PC-9 (cell line): Measurements from ENCODE around the gene KXD1. TPM values are rescaled to one million over a fixed set of nuclear protein-coding genes. Genes with fewer than 3 reads are reported as not detected.
A peak's percentile ranks its signal among the peaks of the same experiment; 100 is the strongest.

Experiments
- BruUV-seq: library from RNA; stranded (reverse); fragments of 400-500 nt; replicated peaks from 2 replicates; lab custom pipeline; 2021; lab: Mats Ljungman, UMichigan
- CTCF ChIA-PET: fragments of 300-600 bp; sonication (Branson Sonifier 250); formaldehyde crosslinking; loops from one replicate; lab custom pipeline; 2022; ENCODE audit warnings: antibody characterized with exemption; lab: Charles Lee
- POLR2A ChIA-PET: fragments of 300-600 bp; sonication (Branson Sonifier 250); formaldehyde crosslinking; loops from one replicate; lab custom pipeline; 2022; ENCODE audit warnings: antibody characterized with exemption; ENCODE audit not compliant: unreplicated experiment; lab: Charles Lee
- DNase-seq, 2 experiments: peaks; one replicate each; pipeline versions ENCODE4 v3.0.0 to v3.0.0-alpha.2; 2015 to 2022; ENCODE audit warnings: mixed read lengths in 1 of 2
- H2AFZ ChIP-seq: fragments of 200-600 bp; sonication (generic); 2 replicates; pipeline ENCODE4 v1.8.1; 2017; ENCODE audit warnings: antibody characterized with exemption
- H3F3A ChIP-seq: fragments of 200-600 bp; sonication (generic); 2 replicates; pipeline ENCODE4 v1.8.1; 2017; ENCODE audit warnings: antibody characterized with exemption, mild to moderate bottlenecking, low read depth; ENCODE audit not compliant: insufficient read depth
- H3K27ac ChIP-seq: fragments of 200-600 bp; sonication (generic); 2 replicates; pipeline ENCODE4 v1.6.1; 2016; ENCODE audit warnings: mixed run types
- H3K27me3 ChIP-seq: fragments of 200-600 bp; sonication (generic); 2 replicates; pipeline ENCODE4 v1.6.1; 2016; ENCODE audit warnings: low read depth, mixed run types; ENCODE audit not compliant: insufficient read depth
- H3K36me3 ChIP-seq: fragments of 200-600 bp; sonication (generic); 2 replicates; pipeline ENCODE4 v1.6.1; 2016; ENCODE audit warnings: low read depth, mixed run types
- H3K4me1 ChIP-seq: fragments of 200-600 bp; sonication (generic); replicated peaks from 2 replicates; pipeline ENCODE4 v1.6.1; 2016; ENCODE audit warnings: mixed run types; ENCODE audit not compliant: insufficient read depth
- H3K4me2 ChIP-seq: fragments of 200-600 bp; sonication (generic); 2 replicates; pipeline ENCODE4 v1.6.1; 2017; ENCODE audit warnings: mixed run types
- H3K4me3 ChIP-seq: fragments of 200-600 bp; sonication (generic); 2 replicates; pipeline ENCODE4 v1.6.1; 2016; ENCODE audit warnings: mixed run types
- H3K79me2 ChIP-seq: fragments of 200-600 bp; sonication (generic); 2 replicates; pipeline ENCODE4 v1.6.1; 2017; ENCODE audit warnings: low read depth, mixed run types
- H3K9me2 ChIP-seq: fragments of 200-600 bp; sonication (generic); 2 replicates; pipeline ENCODE4 v1.8.1; 2017; ENCODE audit warnings: mild to moderate bottlenecking; ENCODE audit not compliant: insufficient read depth
- H3K9me3 ChIP-seq: fragments of 200-600 bp; sonication (generic); 2 replicates; pipeline ENCODE4 v1.8.1; 2016; ENCODE audit warnings: low read depth; ENCODE audit not compliant: insufficient read depth
- H4K20me1 ChIP-seq: fragments of 200-600 bp; sonication (generic); 2 replicates; pipeline ENCODE4 v1.8.1; 2017; ENCODE audit not compliant: insufficient read depth
- CTCF ChIP-seq: fragments of 200-600 bp; sonication (generic); conservative IDR thresholded peaks from 2 replicates; pipeline ENCODE4 v1.6.1; 2017; ENCODE audit warnings: mixed run types, antibody characterized with exemption, mild to moderate bottlenecking, moderate library complexity
- EZH2 ChIP-seq: fragments of 200-600 bp; sonication (generic); IDR thresholded peaks from 2 replicates; pipeline ENCODE4 v1.8.0; 2017; ENCODE audit warnings: antibody characterized with exemption, low read depth
- intact Hi-C: fragments of 100-400 bp; cut with micrococcal nuclease; formaldehyde crosslinking; loops from one replicate; pipeline ENCODE4 v1.10.0; 2022; ENCODE audit not compliant: unreplicated experiment
- total RNA-seq: library from RNA; stranded (reverse); gene quantifications from 2 replicates; pipeline ENCODE4 v1.2.3, GENCODE V29; 2021

The KXD1 gene
- total RNA-seq, 1 experiment from 2014 or later, result 101 TPM

- peaks cover 41% of the 10 kb centered on the region for H4K20me1 ChIP-seq
- H3F3A ChIP-seq, result peaks cover 66% of the 10 kb centered on the region
- DNase-seq, result peak; percentile 95 to 99
- peaks cover 33% of the 10 kb centered on the region for H3K36me3 ChIP-seq
- peaks cover 18% of the 10 kb centered on the region for H3K4me1 ChIP-seq
- H2AFZ ChIP-seq, result peak within 1 kb of the TSS; percentile 84
- no peaks in the 10 kb centered on the region for H3K27me3 ChIP-seq
- H3K4me3 ChIP-seq, result peak within 1 kb of the TSS; percentile 91
- no peaks in the 10 kb centered on the region for H3K9me2 ChIP-seq
- ChIA-PET CTCF (interaction anchor here (0.6 to 0.8 kb wide), 6 partner anchors 14 to 618 kb away, joined by 3 to 16 read pairs (median 4); partner anchors contain the start of gene KXD1), POLR2A (interaction anchor here (0.5 to 1.0 kb wide), 10 partner anchors 13 to 397 kb away, joined by 3 to 8 read pairs (median 4); partner anchors contain the start of gene FKBP8)
- peak within 1 kb of the TSS; percentile 100 for H3K4me2 ChIP-seq
- intact Hi-C loops, result loop anchor here (1.0 to 10.0 kb wide), 2 partner anchors 49 to 343 kb away; partner anchors contain the start of genes COPE, DDX49 and ELL
- TF ChIP-seq CTCF, result no peak
- TF ChIP-seq EZH2, result no peak
- peaks cover 36% of the 10 kb centered on the region for H3K79me2 ChIP-seq
- H3K9me3 ChIP-seq, result no peaks in the 10 kb centered on the region
- no TSS peak for BruUV-seq
- peak within 1 kb of the TSS; percentile 74 for H3K27ac ChIP-seq
These were observed 14.1 kb downstream of the KXD1 start, which contains the start of gene UBA52 for GRCh38 chr19:18571564-18572344. Gene UBA52 (plus strand): TSS chr19:18571857. CDS start chr19:18573301, 1,444 bp downstream.

- CTCF ChIA-PET, result no interaction called here
- intact Hi-C loops, result loop anchor here (10.0 kb wide), 1 partner anchor 340 kb away; the partner anchor contains the start of genes COPE and DDX49
- H3K79me2 ChIP-seq, result peaks cover 36% of the 10 kb centered on the region
- H2AFZ ChIP-seq, result no peak overlapping the region
- no peak overlapping the region for H3K4me2 ChIP-seq
- no peak for DNase-seq
- H3K36me3 ChIP-seq, result peaks cover 29% of the 10 kb centered on the region
- no TSS peak for BruUV-seq
- H3K4me1 ChIP-seq, result peaks cover 18% of the 10 kb centered on the region
- H3K4me3 ChIP-seq, result no peak overlapping the region
- H3F3A ChIP-seq, result peaks cover 90% of the 10 kb centered on the region
- no peak overlapping the region for H3K27ac ChIP-seq
- POLR2A ChIA-PET, result no interaction called here
- no peaks in the 10 kb centered on the region for H3K9me3 ChIP-seq
- peaks cover 41% of the 10 kb centered on the region for H4K20me1 ChIP-seq
- TF ChIP-seq CTCF (no peak), EZH2 (no peak)
- H3K27me3 ChIP-seq, result no peaks in the 10 kb centered on the region
- no peaks in the 10 kb centered on the region for H3K9me2 ChIP-seq
These were observed 17.1 kb downstream of the KXD1 start for GRCh38 chr19:18574691-18575291.

GRCh38 chr19:18576383-18576782, 18.7 kb downstream of the KXD1 start:
- no peak overlapping the region for H3K4me2 ChIP-seq
- H3K9me2 ChIP-seq, result no peaks in the 10 kb centered on the region
- H2AFZ ChIP-seq, result no peak overlapping the region
- POLR2A ChIA-PET, result no interaction called here
- no peak for DNase-seq
- CTCF ChIA-PET, result no interaction called here
- H3K9me3 ChIP-seq, result no peaks in the 10 kb centered on the region
- H3K4me1 ChIP-seq, result peaks cover 10% of the 10 kb centered on the region
- H4K20me1 ChIP-seq, result peaks cover 41% of the 10 kb centered on the region
- H3K79me2 ChIP-seq, result peaks cover 36% of the 10 kb centered on the region
- H3K36me3 ChIP-seq, result peaks cover 29% of the 10 kb centered on the region
- intact Hi-C loops, result loop anchor here (10.0 kb wide), 1 partner anchor 338 kb away; the partner anchor contains the start of genes COPE and DDX49
- H3K4me3 ChIP-seq, result no peak overlapping the region
- no TSS peak for BruUV-seq
- no peak overlapping the region for H3K27ac ChIP-seq
- peaks cover 79% of the 10 kb centered on the region for H3F3A ChIP-seq
- TF ChIP-seq CTCF (no peak), EZH2 (no peak)
- no peaks in the 10 kb centered on the region for H3K27me3 ChIP-seq
